DND-41 (cell line): Measurements from ENCODE around the gene CCBE1.

Source experiments
- EZH2 ChIP-seq: IDR thresholded peaks from 3 replicates; pipeline ENCODE4 v1.6.1; 2012; ENCODE audit warnings: borderline replicate concordance, low read depth, mild to moderate bottlenecking, moderate library complexity, low read length, inconsistent platforms; ENCODE audit not compliant: severe bottlenecking
- TF ChIP-seq, protein P1 (sequence below): IDR thresholded peaks from 2 replicates; pipeline ENCODE4 v1.5.1; 2012; ENCODE audit warnings: borderline replicate concordance, low read length, moderate library complexity, mild to moderate bottlenecking; ENCODE audit not compliant: poor library complexity, severe bottlenecking; ENCODE audit errors: extremely low read depth

GRCh38 chr18:59446012-59446411 is 251.2 kb downstream of the CCBE1 start:
- TF ChIP-seq, protein P1, sequence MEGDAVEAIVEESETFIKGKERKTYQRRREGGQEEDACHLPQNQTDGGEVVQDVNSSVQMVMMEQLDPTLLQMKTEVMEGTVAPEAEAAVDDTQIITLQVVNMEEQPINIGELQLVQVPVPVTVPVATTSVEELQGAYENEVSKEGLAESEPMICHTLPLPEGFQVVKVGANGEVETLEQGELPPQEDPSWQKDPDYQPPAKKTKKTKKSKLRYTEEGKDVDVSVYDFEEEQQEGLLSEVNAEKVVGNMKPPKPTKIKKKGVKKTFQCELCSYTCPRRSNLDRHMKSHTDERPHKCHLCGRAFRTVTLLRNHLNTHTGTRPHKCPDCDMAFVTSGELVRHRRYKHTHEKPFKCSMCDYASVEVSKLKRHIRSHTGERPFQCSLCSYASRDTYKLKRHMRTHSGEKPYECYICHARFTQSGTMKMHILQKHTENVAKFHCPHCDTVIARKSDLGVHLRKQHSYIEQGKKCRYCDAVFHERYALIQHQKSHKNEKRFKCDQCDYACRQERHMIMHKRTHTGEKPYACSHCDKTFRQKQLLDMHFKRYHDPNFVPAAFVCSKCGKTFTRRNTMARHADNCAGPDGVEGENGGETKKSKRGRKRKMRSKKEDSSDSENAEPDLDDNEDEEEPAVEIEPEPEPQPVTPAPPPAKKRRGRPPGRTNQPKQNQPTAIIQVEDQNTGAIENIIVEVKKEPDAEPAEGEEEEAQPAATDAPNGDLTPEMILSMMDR, result no peak
- TF ChIP-seq EZH2, result no peak
